Islet of Langerhans (tissue), 1 donor: ENCODE measurements around the gene RAMAC.
"Not testable (repeated sequence)": the region's sequence is repeated elsewhere in the genome, so short reads cannot be mapped to it uniquely, and the experiment has no call there.

ENCODE experiments used
- FAIRE-seq: peaks from one replicate; lab custom pipeline; 2011; peaks lifted over from hg19 to GRCh38; lab: Jason Lieb, UNC

Gene RAMAC

GRCh38 chr15:82968066-82968465 lies 17.9 kb upstream of the RAMAC start:
- FAIRE-seq, result no peak

GRCh38 chr15:82969353-82969752 lies 16.7 kb upstream of the RAMAC start:
- FAIRE-seq, result no peak

- no peak for FAIRE-seq
Observed at GRCh38 chr15:82970078-82970686, 15.8 kb upstream of the RAMAC start.

GRCh38 chr15:82970696-82971095 lies 15.3 kb upstream of the RAMAC start:
- FAIRE-seq, result no peak

GRCh38 chr15:82971218-82971984 lies 14.6 kb upstream of the RAMAC start:
- FAIRE-seq, result no peak

GRCh38 chr15:82972990-82973389 lies 13.0 kb upstream of the RAMAC start:
- FAIRE-seq, result no peak

- FAIRE-seq, result no peak
Observed at GRCh38 chr15:82977076-82977475, 8.9 kb upstream of the RAMAC start.

- FAIRE-seq, result no peak
Observed at GRCh38 chr15:82978438-82978837, 7.6 kb upstream of the RAMAC start.

- FAIRE-seq, result no peak
Observed at GRCh38 chr15:82979726-82980125, 6.3 kb upstream of the RAMAC start.

GRCh38 chr15:82980981-82981380 lies 5.0 kb upstream of the RAMAC start:
- FAIRE-seq, result no peak

GRCh38 chr15:82986442-82986780 lies 401 bp downstream of the RAMAC start:
- FAIRE-seq, result no peak

GRCh38 chr15:82992436-82992998 lies 6.5 kb downstream of the RAMAC start:
- FAIRE-seq, result no peak

GRCh38 chr15:82993144-82993543 lies 7.1 kb downstream of the RAMAC start:
- FAIRE-seq, result no peak

GRCh38 chr15:82995076-82995475 lies 9.1 kb downstream of the RAMAC start:
- FAIRE-seq, result no peak

- no peak for FAIRE-seq
Observed at GRCh38 chr15:82995938-82996337, 9.9 kb downstream of the RAMAC start.

- FAIRE-seq, result no peak
Observed at GRCh38 chr15:82999426-82999825, 13.4 kb downstream of the RAMAC start.

- peak; percentile 78 for FAIRE-seq
Observed at GRCh38 chr15:82999905-83000671, 14.1 kb downstream of the RAMAC start.

GRCh38 chr15:83000672-83001031 lies 14.6 kb downstream of the RAMAC start:
- FAIRE-seq, result not testable (repeated sequence)

GRCh38 chr15:83010709-83011270 lies 24.8 kb downstream of the RAMAC start:
- no peak for FAIRE-seq

GRCh38 chr15:83011271-83012075 lies 25.5 kb downstream of the RAMAC start, which contains the start of gene C15orf40:
Gene C15orf40 (minus strand): TSS chr15:83011639. CDS start chr15:83011607, 32 bp downstream.
- no peak for FAIRE-seq

GRCh38 chr15:83012076-83012426 lies 26.0 kb downstream of the RAMAC start:
- no peak for FAIRE-seq

GRCh38 chr15:83012636-83013035 lies 26.6 kb downstream of the RAMAC start:
- FAIRE-seq, result no peak
